ENCODE results near the gene C5orf24.

DNA sequence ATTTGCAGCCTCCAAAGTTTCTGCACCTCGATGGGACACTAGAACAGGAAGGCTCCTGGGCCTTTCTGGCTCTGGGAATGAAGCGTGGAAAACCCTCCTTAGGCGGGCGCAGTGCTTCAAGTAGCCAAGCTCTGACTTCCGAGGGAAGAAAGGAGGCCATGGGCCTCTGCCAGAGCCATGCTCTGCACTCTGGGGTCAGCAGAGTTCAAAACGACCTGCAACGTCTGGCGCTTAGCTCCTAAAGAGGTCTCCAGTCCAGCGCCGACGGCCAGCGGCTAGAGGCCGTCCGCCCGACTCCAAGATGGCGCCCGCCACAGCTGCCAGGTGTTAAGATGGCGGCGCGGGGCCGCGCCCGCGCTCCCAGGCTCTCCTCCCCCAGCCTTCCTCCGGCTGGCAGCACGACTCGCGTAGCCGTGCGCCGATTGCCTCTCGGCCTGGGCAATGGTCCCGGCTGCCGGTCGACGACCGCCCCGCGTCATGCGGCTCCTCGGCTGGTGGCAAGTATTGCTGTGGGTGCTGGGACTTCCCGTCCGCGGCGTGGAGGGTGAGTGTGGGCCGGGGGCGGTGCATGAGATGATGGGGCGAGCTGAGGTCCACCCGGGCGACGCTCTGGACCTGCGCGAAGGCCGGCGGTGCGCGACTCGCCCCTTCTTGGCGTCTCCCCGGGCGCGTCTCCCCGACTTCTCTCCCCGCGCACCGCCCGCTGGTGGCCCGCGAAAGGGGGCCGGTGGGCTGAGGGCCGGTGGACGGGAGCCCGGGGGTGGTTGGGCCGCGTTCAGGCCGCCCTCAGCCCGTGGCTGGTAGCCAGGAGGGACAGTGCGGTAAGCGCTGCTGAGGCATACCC lies 28.4 kb downstream of the C5orf24 start, which contains the start of gene TXNDC15:
- TF ChIP-seq EZH2phosphoT487 (IDR thresholded peaks at IDR 0.05; ENCODE audit: borderline replicate concordance, low read length) (no peak), EZH2 (IDR thresholded peaks at IDR 0.05; ENCODE audit: low read length, unreplicated experiment) (no peak)
- TF ChIP-seq, protein P1, sequence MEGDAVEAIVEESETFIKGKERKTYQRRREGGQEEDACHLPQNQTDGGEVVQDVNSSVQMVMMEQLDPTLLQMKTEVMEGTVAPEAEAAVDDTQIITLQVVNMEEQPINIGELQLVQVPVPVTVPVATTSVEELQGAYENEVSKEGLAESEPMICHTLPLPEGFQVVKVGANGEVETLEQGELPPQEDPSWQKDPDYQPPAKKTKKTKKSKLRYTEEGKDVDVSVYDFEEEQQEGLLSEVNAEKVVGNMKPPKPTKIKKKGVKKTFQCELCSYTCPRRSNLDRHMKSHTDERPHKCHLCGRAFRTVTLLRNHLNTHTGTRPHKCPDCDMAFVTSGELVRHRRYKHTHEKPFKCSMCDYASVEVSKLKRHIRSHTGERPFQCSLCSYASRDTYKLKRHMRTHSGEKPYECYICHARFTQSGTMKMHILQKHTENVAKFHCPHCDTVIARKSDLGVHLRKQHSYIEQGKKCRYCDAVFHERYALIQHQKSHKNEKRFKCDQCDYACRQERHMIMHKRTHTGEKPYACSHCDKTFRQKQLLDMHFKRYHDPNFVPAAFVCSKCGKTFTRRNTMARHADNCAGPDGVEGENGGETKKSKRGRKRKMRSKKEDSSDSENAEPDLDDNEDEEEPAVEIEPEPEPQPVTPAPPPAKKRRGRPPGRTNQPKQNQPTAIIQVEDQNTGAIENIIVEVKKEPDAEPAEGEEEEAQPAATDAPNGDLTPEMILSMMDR (conservative IDR thresholded peaks at IDR 0.05; ENCODE audit: low read depth, low read length) = no peak

All from PC-3 (cell line).